Ishikawa (cell line): Measurements from ENCODE around the gene HTT.

Experiments
- CEBPB ChIP-seq: IDR thresholded peaks from 2 replicates; pipeline ENCODE4 v1.6.1; 2012
- CREB1 ChIP-seq: IDR thresholded peaks from 2 replicates; pipeline ENCODE4 v1.6.1; 2012; ENCODE audit warnings: low read depth
- EP300 ChIP-seq: IDR thresholded peaks from 2 replicates; pipeline ENCODE4 v1.6.1; 2012; ENCODE audit warnings: borderline replicate concordance
- FOXM1 ChIP-seq: IDR thresholded peaks from 2 replicates; pipeline ENCODE4 v1.6.1; 2012; ENCODE audit warnings: low read depth, borderline replicate concordance
- NFIC ChIP-seq: IDR thresholded peaks from 2 replicates; pipeline ENCODE4 v1.6.1; 2012
- REST ChIP-seq: IDR thresholded peaks from 2 replicates; pipeline ENCODE4 v1.6.1; 2012; ENCODE audit warnings: low read depth, mild to moderate bottlenecking
- TAF1 ChIP-seq: IDR thresholded peaks from 2 replicates; pipeline ENCODE4 v1.6.1; 2012; ENCODE audit warnings: low read depth, mild to moderate bottlenecking
- YY1 ChIP-seq: IDR thresholded peaks from 2 replicates; pipeline ENCODE4 v1.6.1; 2012; ENCODE audit warnings: low read depth
- TF ChIP-seq, protein P1 (sequence below): IDR thresholded peaks from 2 replicates; pipeline ENCODE4 v1.6.1; 2012

DNA sequence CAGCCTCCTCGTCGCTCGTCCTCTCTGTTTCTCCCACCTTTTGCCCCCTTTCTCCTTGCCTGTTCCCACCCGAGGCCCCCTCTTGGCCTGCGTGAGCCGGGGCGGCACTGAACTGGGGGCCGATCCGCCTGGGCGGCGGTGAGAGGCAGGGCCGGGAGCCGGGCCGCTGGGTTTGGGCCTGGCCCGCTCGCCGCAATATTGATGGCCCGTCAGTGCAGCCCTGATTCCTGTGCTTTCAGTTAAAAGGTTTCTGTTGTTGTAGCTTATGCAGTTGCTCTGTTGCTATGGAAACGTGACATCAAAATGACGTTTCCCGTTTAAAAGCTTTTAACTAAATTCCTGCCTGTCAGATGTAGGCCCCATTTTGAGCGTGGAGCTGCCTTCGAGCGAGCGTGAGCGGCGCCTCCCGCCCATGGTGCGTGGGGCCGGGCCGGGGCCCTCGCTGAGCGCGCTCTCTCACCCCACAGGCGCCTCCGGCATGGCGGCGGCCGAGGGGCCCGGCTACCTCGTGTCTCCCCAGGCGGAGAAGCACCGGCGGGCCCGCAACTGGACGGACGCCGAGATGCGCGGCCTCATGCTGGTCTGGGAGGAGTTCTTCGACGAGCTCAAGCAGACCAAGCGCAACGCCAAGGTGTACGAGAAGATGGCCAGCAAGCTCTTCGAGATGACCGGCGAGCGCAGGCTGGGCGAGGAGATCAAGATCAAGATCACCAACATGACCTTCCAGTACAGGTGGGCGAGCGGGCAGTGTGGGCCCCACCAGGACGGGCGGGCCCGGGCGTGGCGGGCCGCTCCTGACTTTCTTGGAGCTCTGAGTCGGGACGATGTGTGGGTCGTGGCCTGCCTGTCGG, 174.6 kb downstream of the HTT start, which contains the start of gene MSANTD1:
- TF ChIP-seq CEBPB (no peak), TAF1 (no peak), EP300 (no peak), REST (no peak), YY1 (no peak), NFIC (no peak), CREB1 (no peak), FOXM1 (no peak)
- TF ChIP-seq, protein P1, sequence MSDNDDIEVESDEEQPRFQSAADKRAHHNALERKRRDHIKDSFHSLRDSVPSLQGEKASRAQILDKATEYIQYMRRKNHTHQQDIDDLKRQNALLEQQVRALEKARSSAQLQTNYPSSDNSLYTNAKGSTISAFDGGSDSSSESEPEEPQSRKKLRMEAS, result no peak
